GM19328 (cell line): Measurements from ENCODE around the gene BMP2.

ENCODE experiments used
- ATAC-seq: cut with Tn5 transposase; IDR thresholded peaks from one replicate; pipeline ENCODE4 v1.9.1; 2021; ENCODE audit warnings: mild to moderate bottlenecking, moderate library complexity; ENCODE audit not compliant: unreplicated experiment

The BMP2 gene

GRCh38 chr20:6767126-6767535 is 355 bp upstream of the BMP2 start:
- no peak for ATAC-seq

DNA sequence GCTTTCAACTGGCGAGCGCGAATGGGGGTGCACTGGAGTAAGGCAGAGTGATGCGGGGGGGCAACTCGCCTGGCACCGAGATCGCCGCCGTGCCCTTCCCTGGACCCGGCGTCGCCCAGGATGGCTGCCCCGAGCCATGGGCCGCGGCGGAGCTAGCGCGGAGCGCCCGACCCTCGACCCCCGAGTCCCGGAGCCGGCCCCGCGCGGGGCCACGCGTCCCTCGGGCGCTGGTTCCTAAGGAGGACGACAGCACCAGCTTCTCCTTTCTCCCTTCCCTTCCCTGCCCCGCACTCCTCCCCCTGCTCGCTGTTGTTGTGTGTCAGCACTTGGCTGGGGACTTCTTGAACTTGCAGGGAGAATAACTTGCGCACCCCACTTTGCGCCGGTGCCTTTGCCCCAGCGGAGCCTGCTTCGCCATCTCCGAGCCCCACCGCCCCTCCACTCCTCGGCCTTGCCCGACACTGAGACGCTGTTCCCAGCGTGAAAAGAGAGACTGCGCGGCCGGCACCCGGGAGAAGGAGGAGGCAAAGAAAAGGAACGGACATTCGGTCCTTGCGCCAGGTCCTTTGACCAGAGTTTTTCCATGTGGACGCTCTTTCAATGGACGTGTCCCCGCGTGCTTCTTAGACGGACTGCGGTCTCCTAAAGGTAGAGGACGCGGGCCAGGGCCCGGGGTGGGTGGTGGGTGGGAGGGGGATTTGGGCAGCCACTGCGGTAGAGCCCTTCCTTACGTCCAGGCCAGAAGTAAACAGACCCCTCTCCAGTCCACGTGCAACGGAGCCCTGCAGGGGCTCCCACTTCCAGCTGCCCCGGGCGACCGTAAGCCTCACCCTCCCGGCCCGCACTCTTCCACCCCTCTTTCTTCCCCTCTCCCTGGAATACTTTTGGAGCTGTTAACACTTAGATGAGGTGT is 998 bp downstream of the BMP2 start:
- no peak for ATAC-seq

DNA sequence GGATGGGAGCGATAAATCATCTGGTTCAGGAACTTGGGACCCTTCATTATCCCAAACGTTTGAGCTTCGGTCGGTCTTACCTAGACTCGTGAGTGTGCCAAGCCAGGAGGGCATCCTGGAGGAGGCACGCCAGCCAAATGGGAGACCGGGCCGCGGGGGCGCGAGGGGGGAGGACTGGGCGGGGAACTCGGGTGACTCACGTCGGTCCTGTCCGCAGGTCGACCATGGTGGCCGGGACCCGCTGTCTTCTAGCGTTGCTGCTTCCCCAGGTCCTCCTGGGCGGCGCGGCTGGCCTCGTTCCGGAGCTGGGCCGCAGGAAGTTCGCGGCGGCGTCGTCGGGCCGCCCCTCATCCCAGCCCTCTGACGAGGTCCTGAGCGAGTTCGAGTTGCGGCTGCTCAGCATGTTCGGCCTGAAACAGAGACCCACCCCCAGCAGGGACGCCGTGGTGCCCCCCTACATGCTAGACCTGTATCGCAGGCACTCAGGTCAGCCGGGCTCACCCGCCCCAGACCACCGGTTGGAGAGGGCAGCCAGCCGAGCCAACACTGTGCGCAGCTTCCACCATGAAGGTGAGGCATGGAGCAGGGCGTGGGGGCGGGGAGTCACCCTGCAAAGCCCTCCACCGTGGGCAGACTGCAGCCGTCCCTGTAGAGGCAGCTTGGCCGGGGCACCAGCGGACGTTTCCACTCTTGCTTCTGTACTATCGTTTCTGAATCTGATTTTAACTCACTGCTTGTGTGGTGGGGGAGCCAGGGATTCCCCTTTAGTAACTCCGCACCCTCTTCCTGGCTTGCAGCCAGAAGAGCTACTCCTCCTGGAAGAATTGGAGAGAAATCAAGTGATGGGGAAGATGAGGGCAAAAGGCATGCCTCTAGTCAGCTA is 2.7 kb downstream of the BMP2 start:
- ATAC-seq = no peak

DNA sequence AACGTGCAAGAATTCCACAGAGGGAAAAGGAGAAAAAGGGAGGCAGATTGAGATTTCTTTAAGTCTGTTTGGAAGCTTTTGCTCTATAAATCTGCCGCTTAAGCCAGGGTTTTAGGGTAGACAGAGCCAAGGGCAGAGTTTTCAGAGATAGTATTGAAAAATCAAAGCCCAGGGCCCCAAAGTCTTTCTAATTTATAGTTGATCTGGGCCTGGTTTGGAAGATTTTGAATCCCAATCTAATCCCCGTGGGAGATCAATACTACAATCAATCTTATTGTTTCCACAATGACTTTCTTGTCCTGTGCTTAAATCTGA is 3.3 kb downstream of the BMP2 start:
- ATAC-seq = no peak

GRCh38 chr20:6780433-6781190 is 13.1 kb downstream of the BMP2 start:
- no peak for ATAC-seq

DNA sequence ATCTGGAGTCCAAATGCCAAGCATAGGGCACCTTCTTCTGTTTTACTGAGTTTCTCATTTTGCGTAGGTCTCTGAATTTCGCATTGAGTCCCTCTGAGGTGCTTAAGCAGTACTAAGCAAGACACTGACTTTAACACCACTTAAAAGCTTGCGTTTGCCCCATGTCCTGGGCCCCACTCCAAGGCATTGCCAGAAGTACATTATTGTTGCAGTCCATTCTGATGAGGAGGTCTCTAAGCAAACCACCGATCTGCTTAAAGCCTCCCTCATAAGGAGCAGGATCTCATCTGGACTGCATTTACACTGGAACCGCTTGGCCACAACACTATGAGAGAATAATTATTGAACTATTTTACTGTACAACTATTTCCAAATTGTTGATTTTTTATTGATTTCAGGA is 16.3 kb downstream of the BMP2 start:
- ATAC-seq = no peak

DNA sequence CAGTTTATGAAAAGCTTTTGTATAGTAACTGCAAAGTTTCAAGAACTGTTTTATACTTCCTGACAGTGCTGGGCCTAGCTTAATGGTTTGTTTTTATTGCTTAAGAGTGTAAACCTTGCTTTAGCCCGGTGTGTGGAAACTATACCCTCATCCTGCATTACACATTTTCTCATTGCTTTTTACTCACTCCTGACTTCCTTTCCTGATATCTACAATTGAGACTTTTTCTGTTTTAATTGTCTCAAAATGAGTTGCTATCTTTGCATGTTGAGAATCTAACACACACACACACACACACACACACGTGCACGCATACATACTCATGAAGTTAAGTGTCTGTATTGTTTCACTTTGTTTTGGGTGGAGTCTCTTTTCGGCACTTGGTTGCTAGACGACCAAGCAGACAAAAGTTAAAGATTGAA is 16.7 kb downstream of the BMP2 start:
- no peak for ATAC-seq

DNA sequence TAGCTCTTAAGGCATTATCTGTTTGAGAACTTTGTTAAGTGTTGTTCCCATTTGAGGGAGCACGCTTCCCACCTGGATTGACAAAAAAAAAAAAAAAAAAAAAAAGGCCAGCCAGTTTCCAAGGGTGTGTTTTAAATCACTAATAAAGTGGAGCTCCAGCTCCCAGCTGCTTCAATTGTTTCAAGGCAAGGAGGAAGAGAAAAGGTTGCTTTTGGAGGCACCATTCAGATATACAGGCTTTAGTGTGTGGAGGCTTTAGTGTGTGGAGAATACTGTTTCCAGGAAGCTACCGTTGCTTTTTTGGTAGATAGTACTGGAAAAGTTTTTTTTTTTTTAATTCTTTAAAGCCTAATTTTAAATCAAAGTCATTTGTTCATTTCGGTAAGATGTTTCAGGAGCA is 17.3 kb downstream of the BMP2 start:
- ATAC-seq = no peak

- ATAC-seq = no peak
Measured at GRCh38 chr20:6786548-6786947, 19.1 kb downstream of the BMP2 start.

GRCh38 chr20:6792789-6793188 is 25.3 kb downstream of the BMP2 start:
- no peak for ATAC-seq

GRCh38 chr20:6802227-6802626 is 34.7 kb downstream of the BMP2 start:
- ATAC-seq = no peak

- no peak for ATAC-seq
Measured at GRCh38 chr20:6806275-6806674, 38.8 kb downstream of the BMP2 start.

DNA sequence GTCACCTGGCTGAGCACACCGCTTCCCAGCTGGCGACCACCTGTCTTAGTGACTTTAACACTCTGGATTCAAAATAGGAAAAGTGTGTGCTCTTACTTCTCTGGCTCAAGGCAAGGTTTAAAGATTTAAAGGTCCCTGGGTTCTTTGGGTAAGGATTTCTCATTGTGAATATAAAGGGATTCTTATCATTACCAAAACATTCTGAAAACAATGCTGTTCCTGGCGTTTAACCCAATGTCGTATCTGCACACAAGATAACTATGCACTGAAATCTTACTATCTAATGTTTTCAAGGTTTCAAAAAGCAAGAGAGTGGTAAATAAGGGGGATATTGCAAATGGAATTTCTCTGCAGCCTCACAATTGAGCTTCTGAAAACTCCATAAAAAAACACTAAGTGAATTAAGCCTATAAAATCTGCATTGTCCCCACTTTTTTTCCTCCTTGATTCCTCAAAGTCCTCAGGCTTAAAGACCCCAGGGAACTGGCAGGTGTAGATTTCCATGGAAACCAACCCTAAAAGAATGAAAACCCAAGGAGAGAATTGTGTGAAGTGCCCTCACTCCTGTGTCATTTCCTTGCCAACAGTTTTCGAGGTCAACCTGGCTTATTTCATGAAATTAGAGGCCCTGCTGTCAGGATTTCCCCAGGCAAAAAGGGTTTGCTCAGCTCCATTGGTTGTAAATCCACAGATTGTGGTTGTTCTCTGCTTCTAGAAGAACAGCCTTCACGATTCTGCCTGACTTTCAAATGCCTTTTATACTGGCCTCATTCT is 44.0 kb downstream of the BMP2 start:
- ATAC-seq = no peak

GRCh38 chr20:6812530-6812929 is 45.0 kb downstream of the BMP2 start:
- ATAC-seq = no peak

DNA sequence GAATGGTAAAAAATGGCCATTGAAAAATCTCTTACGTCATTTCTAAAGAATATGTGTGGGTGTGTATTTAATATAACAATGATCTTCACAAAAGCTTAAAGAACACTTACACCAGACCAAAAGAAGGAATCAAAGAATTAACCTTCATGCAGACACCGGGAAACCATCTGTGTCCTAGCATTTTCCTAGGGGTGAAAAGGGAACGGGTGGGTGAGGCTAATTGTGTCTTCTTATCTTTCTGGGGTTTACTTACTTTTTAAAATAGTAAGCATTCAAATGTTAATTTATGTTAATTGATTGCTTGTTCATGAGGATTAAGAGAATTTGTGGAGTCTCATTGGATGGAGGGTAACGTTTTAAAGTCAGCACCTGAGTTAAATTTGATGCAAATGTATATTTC is 47.5 kb downstream of the BMP2 start:
- ATAC-seq = no peak

DNA sequence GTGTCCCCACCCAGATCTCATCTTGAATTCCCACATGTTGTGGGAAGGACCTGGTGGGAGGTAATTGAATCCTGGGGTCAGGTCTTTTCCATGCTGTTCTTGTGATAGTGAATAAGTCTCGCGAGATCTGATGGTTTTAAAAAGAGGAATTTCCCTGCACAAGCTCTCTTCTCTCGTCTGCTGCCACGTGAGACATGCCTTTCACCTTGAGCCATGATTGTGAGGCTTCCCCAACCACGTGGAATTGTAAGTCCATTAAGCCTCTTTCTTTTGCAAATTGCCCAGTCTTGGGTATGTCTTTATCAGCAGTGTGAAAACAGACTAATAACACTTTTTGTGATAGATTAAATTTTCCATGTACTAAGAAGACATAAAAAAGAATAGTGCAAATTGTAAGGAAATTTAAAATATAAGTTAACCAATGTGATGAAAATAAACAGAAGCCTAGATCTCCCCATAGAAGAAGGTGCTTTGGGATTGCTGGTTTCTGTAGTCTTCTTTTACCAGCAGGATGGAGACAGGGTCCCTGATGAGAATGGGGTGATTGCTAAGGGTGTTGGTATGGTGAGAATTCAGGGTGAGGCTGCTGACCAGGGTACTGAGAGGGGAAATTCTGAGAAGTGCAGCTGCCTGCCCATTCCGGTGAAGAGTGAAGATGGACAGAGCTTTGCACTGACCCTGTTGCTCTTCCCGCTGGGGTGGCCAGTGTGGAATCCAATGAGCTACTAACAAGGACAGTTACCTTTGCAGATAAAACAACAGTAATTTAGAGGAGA is 50.7 kb downstream of the BMP2 start:
- ATAC-seq = no peak

DNA sequence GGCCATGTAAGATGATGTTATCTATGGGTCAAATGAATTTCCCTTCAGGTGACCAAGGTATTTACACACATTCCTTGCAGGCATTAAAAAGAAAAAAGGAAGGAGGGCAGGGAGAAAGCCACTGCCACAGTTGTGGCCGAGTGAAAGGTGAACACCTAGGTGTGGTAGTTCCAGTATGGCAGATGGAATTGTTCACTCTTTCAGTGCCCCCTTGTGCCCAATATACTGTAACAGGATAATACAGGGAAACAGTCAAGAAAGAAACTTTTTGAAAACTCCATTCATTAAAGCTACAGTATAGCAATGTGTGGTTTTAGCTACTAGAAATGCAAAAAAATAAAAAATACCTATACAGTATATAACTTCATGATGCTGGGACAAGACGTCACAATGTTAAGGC is 52.1 kb downstream of the BMP2 start:
- no peak for ATAC-seq

DNA sequence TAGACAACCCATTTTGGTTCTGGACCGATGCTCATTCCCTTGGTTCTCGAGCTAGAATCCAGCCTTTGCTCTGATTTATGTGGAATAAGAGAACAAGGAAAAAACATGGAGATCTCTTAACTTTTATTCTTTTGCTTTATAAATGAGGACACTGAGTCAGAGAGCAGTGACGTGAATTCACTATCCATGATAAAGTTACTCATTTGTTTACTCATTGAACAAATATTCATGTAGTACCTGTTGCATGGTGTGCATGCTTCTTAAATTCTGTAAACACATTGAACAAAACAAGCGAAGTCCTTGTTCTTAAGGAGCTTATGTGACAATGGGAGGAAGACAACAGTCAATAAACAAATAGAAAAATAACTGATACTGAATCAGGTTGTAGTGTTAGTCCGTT is 56.9 kb downstream of the BMP2 start:
- no peak for ATAC-seq

DNA sequence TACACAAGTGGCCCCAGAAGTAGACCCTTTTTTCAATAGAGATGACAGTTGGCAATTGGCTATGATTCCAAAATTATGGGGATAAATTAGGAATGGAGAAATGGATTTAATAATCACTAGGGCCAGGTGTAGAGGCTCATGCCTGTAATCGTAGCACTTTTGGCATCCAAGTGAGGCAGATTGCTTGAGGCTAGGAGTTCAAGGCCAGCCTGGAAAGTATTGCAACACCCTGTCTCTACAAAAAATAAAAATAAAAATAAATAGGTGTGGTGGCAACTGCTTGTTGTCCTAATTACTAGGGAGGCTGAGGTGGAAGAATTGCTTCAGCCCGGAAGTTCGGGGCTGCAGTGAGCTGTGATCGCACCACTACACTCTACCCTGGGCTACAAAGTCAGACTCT is 60.0 kb downstream of the BMP2 start:
- ATAC-seq = no peak
